OCI-LY1 (cell line): Measurements from ENCODE around the gene ZNF775.

Source experiments
- H2AFZ ChIP-seq: fragments of 200-600 bp; sonication (generic), shearing (Covaris generic); 2 replicates; pipeline ENCODE4 v1.6.0; 2014; ENCODE audit warnings: antibody characterized with exemption, mild to moderate bottlenecking, low read length
- H3F3A ChIP-seq: fragments of 200-600 bp; sonication (generic), shearing (Covaris generic); 2 replicates; pipeline ENCODE4 v1.6.0; 2014; ENCODE audit warnings: mild to moderate bottlenecking, antibody characterized with exemption, low read length, moderate library complexity; ENCODE audit not compliant: insufficient read depth
- H3K27ac ChIP-seq: fragments of 200-600 bp; sonication (generic); 2 replicates; pipeline ENCODE4 v1.5.1; 2014; ENCODE audit warnings: low read length, mixed run types, mild to moderate bottlenecking, low read depth; ENCODE audit not compliant: poor library complexity, severe bottlenecking
- H3K27me3 ChIP-seq: fragments of 200-600 bp; sonication (generic); 2 replicates; pipeline ENCODE4 v1.6.0; 2014; ENCODE audit warnings: antibody characterized with exemption, mild to moderate bottlenecking, low read length, moderate library complexity; ENCODE audit not compliant: insufficient read depth
- H3K36me3 ChIP-seq: fragments of 200-600 bp; sonication (generic); 2 replicates; pipeline ENCODE4 v1.6.1; 2014; ENCODE audit warnings: mild to moderate bottlenecking, antibody characterized with exemption, low read length, moderate library complexity, mixed read lengths; ENCODE audit not compliant: insufficient read depth
- H3K4me1 ChIP-seq: fragments of 200-600 bp; sonication (generic); 2 replicates; pipeline ENCODE4 v1.5.1; 2014; ENCODE audit warnings: mild to moderate bottlenecking, low read length, moderate library complexity; ENCODE audit not compliant: insufficient read depth, severe bottlenecking
- H3K4me2 ChIP-seq: fragments of 200-600 bp; sonication (generic), shearing (Covaris generic); 2 replicates; pipeline ENCODE4 v1.6.1; 2014; ENCODE audit warnings: low read length
- H3K4me3 ChIP-seq: fragments of 200-600 bp; sonication (generic); 2 replicates; pipeline ENCODE4 v1.5.1; 2014; ENCODE audit warnings: low read length, low read depth, mild to moderate bottlenecking, mixed read lengths; ENCODE audit not compliant: poor library complexity, severe bottlenecking
- H3K79me2 ChIP-seq: fragments of 200-600 bp; shearing (Covaris generic); 2 replicates; pipeline ENCODE4 v1.6.1; 2016; ENCODE audit warnings: mixed run types, low read length, mixed read lengths; ENCODE audit not compliant: insufficient read depth
- H3K9ac ChIP-seq: fragments of 200-600 bp; sonication (generic), shearing (Covaris generic); 2 replicates; pipeline ENCODE4 v1.6.1; 2014; ENCODE audit warnings: mild to moderate bottlenecking, low read length, mixed read lengths
- H3K9me2 ChIP-seq: fragments of 200-600 bp; sonication (generic), shearing (Covaris generic); 2 replicates; pipeline ENCODE4 v1.6.1; 2014; ENCODE audit warnings: low read depth, mild to moderate bottlenecking, low read length, mixed read lengths
- H3K9me3 ChIP-seq: fragments of 200-600 bp; shearing (Covaris generic); 2 replicates; pipeline ENCODE4 v1.6.1; 2014; ENCODE audit warnings: low read length, mixed read lengths
- H4K20me1 ChIP-seq: fragments of 200-600 bp; sonication (generic), shearing (Covaris generic); 2 replicates; pipeline ENCODE4 v1.6.0; 2016; ENCODE audit warnings: mild to moderate bottlenecking, low read length; ENCODE audit not compliant: insufficient read depth
- EZH2 ChIP-seq: fragments of 200-600 bp; sonication (generic), shearing (Covaris generic); IDR thresholded peaks from 2 replicates; pipeline ENCODE4 v1.8.0; 2017; ENCODE audit warnings: borderline replicate concordance, mixed run types, mild to moderate bottlenecking, antibody characterized with exemption, low read length, moderate library complexity, mixed read lengths
- TF ChIP-seq, protein P1 (sequence below): fragments of 200-600 bp; sonication (generic), shearing (Covaris generic); IDR thresholded peaks from 2 replicates; pipeline ENCODE4 v1.5.1; 2017; ENCODE audit warnings: mild to moderate bottlenecking, antibody characterized with exemption, low read length, moderate library complexity, mixed read lengths

The ZNF775 gene

DNA sequence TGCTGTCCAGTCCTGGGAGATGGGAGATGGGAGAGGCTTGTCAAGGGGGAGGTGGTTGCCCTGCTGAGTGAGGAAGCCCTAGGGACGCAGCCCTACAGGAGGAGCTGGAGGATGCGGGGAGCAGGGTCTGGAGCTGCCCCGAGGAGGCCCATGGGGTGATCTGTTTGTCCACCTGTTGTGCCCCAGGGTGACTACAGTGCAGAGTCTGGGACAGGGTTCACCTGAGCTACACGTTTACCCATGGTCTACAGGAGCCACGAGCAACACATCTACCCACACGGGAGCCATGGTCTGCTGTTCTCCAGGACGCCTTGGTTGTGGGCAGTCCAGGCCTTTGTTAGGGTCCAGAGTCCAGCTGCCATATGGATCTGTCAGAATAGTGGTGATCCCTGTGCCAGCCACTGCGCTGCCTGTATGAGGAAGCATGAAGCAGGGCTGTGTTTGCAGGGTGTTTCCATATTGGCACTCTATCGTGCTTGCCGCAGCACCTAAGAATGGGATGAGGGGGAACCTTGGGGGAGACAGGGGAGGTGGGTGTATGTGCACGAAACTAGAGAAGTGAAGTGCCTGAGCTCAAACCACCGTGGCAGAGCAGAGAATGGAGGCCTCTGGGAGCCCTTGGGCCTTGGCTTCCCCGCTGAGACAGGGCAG, 23.7 kb downstream of the ZNF775 start:
- Histone ChIP-seq H4K20me1 (no peaks in the 10 kb centered on the region), H3K4me1 (peaks cover 32% of the 10 kb centered on the region), H3F3A (no peaks in the 10 kb centered on the region), H3K79me2 (no peaks in the 10 kb centered on the region), H3K27me3 (no peaks in the 10 kb centered on the region), H3K4me2 (no peak overlapping the region), H3K9me3 (no peaks in the 10 kb centered on the region), H2AFZ (no peak overlapping the region), H3K27ac (no peak overlapping the region), H3K9me2 (no peaks in the 10 kb centered on the region), H3K4me3 (no peak overlapping the region), H3K36me3 (peaks cover 2% of the 10 kb centered on the region; the same call in 1 of the 2 replicates), H3K9ac (no peak overlapping the region)
- TF ChIP-seq, protein P1, sequence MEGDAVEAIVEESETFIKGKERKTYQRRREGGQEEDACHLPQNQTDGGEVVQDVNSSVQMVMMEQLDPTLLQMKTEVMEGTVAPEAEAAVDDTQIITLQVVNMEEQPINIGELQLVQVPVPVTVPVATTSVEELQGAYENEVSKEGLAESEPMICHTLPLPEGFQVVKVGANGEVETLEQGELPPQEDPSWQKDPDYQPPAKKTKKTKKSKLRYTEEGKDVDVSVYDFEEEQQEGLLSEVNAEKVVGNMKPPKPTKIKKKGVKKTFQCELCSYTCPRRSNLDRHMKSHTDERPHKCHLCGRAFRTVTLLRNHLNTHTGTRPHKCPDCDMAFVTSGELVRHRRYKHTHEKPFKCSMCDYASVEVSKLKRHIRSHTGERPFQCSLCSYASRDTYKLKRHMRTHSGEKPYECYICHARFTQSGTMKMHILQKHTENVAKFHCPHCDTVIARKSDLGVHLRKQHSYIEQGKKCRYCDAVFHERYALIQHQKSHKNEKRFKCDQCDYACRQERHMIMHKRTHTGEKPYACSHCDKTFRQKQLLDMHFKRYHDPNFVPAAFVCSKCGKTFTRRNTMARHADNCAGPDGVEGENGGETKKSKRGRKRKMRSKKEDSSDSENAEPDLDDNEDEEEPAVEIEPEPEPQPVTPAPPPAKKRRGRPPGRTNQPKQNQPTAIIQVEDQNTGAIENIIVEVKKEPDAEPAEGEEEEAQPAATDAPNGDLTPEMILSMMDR: no peak
- no peak for TF ChIP-seq EZH2

DNA sequence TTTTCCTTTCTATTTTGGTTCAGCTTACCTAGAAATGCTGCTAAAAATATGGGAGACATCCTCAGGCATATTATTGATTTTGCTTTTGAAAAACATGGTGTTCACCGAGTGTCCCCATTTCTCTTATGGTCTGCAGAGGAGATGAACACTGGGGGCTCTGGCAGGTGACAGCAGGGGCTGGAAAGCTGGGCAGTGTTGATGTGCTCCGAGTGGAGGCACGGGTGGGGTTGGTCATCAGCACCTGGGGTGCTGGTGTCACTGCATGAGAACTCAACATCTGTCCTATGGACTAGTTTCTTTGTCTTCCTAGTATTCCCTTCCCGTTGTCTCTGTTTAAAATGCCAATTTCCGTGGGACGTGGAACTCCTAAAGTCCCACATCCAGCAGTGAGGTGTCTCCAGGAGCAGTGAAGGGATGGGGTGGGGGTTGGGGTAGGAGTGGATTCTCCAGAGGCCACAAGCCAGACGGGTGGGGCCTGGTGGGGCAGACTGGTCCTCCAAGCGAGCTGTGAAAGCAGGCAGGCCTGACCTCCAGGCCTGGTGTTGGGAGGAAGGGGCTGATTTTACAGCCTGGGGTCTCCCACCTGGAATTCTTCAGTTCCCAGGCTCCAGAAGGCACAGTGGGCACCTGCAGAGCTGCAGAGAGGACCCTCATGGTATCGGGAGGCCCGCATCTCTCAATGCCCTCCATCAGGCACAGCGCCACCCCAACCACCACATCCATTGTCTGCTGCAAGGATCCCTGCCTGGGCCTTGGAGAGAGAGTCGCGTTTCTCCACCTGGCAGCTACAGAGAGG, 24.4 kb downstream of the ZNF775 start:
- Histone ChIP-seq H3K9me3 (no peaks in the 10 kb centered on the region), H2AFZ (no peak overlapping the region), H3F3A (no peaks in the 10 kb centered on the region), H3K36me3 (no peaks in the 10 kb centered on the region), H3K4me2 (peak overlapping the region; percentile 81; the same call in 1 of the 2 replicates), H3K27me3 (no peaks in the 10 kb centered on the region), H4K20me1 (no peaks in the 10 kb centered on the region), H3K4me3 (no peak overlapping the region), H3K9me2 (no peaks in the 10 kb centered on the region), H3K79me2 (no peaks in the 10 kb centered on the region), H3K4me1 (peaks cover 40% of the 10 kb centered on the region), H3K9ac (no peak overlapping the region; the same call in 1 of the 2 replicates), H3K27ac (peak overlapping the region; percentile 16)
- TF ChIP-seq, protein P1: no peak
- no peak for TF ChIP-seq EZH2

DNA sequence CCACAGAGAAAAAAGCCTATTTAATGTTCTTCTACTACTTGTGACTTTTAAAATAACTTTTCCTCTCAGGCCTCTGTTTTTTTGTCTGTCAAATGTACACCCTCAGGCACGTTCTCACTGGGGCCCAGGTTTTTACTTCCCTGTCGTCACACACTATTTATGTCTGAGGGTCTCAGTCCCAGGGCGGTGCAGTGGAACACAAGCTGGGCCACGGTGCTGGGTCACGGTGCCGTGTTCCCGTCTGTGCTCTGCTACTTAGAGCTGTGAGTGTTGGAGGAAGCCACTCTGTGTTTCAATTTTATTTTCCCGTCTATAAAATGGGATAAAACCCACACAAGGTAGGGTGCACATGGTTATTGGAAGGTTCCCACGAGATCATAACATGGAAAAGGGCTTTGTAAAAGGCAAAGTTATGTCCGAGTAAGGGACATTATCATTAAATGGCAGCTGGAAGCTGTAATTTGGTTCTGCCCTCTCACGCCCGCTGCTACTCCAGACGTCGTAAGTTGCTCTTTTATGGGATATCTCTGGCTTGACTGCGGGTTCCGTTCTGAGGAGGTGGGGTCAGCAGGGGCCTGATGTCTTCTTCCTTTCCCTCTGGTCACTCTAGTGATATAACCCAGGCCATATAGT, 25.2 kb downstream of the ZNF775 start:
- Histone ChIP-seq H3K36me3 (no peaks in the 10 kb centered on the region), H3K4me1 (peaks cover 45% of the 10 kb centered on the region)

More for the DNA sequence above, 25.2 kb downstream of the ZNF775 start:
- Histone ChIP-seq H3K9me2 (no peaks in the 10 kb centered on the region), H4K20me1 (no peaks in the 10 kb centered on the region), H3K27ac (peak overlapping the region; percentile 16), H3K9ac (peak overlapping the region; percentile 80), H3K9me3 (no peaks in the 10 kb centered on the region), H3F3A (no peaks in the 10 kb centered on the region), H3K4me2 (peak overlapping the region; percentile 81), H3K79me2 (no peaks in the 10 kb centered on the region), H3K4me3 (peak overlapping the region; percentile 65), H2AFZ (peak overlapping the region; percentile 61), H3K27me3 (no peaks in the 10 kb centered on the region)
- TF ChIP-seq EZH2: no peak
- TF ChIP-seq, protein P1: no peak
